Parathyroid adenoma (tissue), 2 donors: ENCODE measurements around the gene TFAP2A.

Source experiments
- H2AFZ ChIP-seq: fragments of 300-600 bp; sonication (generic); one replicate; pipeline ENCODE4 v1.7.0; 2017; ENCODE audit warnings: antibody characterized with exemption, mild to moderate bottlenecking
- H3K27ac ChIP-seq: fragments of 300-600 bp; sonication (generic); one replicate; pipeline ENCODE4 v1.7.0; 2017
- H3K27me3 ChIP-seq: fragments of 300-600 bp; sonication (generic); one replicate; pipeline ENCODE4 v1.7.0; 2017; ENCODE audit warnings: low read length; ENCODE audit not compliant: control insufficient read depth, insufficient read depth
- H3K36me3 ChIP-seq: fragments of 300-600 bp; sonication (generic); one replicate; pipeline ENCODE4 v1.7.0; 2017; ENCODE audit warnings: low read length; ENCODE audit not compliant: control insufficient read depth, insufficient read depth
- H3K4me1 ChIP-seq: fragments of 300-600 bp; sonication (generic); one replicate; pipeline ENCODE4 v1.7.0; 2017; ENCODE audit warnings: control low read depth
- H3K4me2 ChIP-seq: fragments of 300-600 bp; sonication (generic); one replicate; pipeline ENCODE4 v1.7.0; 2017; ENCODE audit warnings: low read length
- H3K4me3 ChIP-seq: fragments of 300-600 bp; sonication (generic); one replicate; pipeline ENCODE4 v1.7.0; 2017; ENCODE audit warnings: low read depth, low read length
- H3K79me2 ChIP-seq: fragments of 300-600 bp; sonication (generic); one replicate; pipeline ENCODE4 v1.7.0; 2017; ENCODE audit warnings: control low read depth
- H3K9ac ChIP-seq: fragments of 300-600 bp; sonication (generic); one replicate; pipeline ENCODE4 v1.7.0; 2017; ENCODE audit warnings: mild to moderate bottlenecking
- H3K9me3 ChIP-seq: fragments of 300-600 bp; sonication (generic); one replicate; pipeline ENCODE4 v1.7.0; 2017; ENCODE audit warnings: low read length; ENCODE audit not compliant: control insufficient read depth
- TF ChIP-seq, protein P1 (sequence below): fragments of 300-600 bp; sonication (generic); IDR thresholded peaks from one replicate; pipeline ENCODE4 v1.7.0; 2017; ENCODE audit warnings: antibody characterized with exemption, mild to moderate bottlenecking
- donor health status: primary hyperparathyroidism.

The TFAP2A gene

DNA sequence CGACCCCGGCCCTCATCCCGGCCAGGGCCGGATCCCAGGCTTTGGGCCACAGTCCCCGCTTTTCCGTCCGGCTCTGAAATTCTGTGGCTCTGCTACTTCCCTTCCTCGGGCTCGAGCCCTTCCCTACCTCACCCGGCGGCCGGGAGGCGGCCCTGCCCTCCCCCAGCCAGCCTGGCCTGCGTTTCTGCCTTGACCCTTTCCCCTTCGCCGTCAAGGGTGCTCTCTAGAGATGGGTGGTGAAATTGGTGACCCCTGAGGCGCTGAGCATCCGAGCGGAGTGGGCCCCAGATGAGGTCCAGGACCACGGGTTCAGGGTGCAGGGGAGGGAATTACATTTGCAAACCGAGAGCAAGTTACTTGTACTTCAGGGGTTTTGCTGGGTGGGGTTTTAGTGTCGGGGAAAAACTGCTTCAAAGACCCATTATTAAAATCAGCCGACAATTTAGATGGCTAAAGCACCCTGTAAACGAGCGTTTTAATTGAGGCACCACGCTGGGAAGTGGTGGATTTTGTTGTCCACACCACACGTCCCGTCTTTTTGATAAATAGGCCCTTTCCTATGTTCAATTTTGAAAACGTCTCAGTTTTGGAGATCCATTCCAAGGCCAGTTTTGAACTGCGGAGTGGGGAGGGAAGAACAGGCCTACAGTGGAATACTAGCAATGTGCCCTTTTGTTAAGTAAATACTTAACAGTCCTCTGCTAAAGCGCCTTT, 9.9 kb downstream of the TFAP2A start:
- no peaks in the 10 kb centered on the region for H3K79me2 ChIP-seq
- H3K4me1 ChIP-seq: peaks cover 7% of the 10 kb centered on the region
- peaks cover 5% of the 10 kb centered on the region for H3K27me3 ChIP-seq
- no peaks in the 10 kb centered on the region for H3K36me3 ChIP-seq
- no peak overlapping the region for H3K9ac ChIP-seq
- peak overlapping the region; percentile 50 for H3K4me2 ChIP-seq
- H3K9me3 ChIP-seq: peaks cover 2% of the 10 kb centered on the region
- H3K27ac ChIP-seq: peak overlapping the region; percentile 27
- peak overlapping the region; percentile 32 for H3K4me3 ChIP-seq
- TF ChIP-seq, protein P1, sequence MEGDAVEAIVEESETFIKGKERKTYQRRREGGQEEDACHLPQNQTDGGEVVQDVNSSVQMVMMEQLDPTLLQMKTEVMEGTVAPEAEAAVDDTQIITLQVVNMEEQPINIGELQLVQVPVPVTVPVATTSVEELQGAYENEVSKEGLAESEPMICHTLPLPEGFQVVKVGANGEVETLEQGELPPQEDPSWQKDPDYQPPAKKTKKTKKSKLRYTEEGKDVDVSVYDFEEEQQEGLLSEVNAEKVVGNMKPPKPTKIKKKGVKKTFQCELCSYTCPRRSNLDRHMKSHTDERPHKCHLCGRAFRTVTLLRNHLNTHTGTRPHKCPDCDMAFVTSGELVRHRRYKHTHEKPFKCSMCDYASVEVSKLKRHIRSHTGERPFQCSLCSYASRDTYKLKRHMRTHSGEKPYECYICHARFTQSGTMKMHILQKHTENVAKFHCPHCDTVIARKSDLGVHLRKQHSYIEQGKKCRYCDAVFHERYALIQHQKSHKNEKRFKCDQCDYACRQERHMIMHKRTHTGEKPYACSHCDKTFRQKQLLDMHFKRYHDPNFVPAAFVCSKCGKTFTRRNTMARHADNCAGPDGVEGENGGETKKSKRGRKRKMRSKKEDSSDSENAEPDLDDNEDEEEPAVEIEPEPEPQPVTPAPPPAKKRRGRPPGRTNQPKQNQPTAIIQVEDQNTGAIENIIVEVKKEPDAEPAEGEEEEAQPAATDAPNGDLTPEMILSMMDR: no peak
- peak overlapping the region; percentile 96 for H2AFZ ChIP-seq

DNA sequence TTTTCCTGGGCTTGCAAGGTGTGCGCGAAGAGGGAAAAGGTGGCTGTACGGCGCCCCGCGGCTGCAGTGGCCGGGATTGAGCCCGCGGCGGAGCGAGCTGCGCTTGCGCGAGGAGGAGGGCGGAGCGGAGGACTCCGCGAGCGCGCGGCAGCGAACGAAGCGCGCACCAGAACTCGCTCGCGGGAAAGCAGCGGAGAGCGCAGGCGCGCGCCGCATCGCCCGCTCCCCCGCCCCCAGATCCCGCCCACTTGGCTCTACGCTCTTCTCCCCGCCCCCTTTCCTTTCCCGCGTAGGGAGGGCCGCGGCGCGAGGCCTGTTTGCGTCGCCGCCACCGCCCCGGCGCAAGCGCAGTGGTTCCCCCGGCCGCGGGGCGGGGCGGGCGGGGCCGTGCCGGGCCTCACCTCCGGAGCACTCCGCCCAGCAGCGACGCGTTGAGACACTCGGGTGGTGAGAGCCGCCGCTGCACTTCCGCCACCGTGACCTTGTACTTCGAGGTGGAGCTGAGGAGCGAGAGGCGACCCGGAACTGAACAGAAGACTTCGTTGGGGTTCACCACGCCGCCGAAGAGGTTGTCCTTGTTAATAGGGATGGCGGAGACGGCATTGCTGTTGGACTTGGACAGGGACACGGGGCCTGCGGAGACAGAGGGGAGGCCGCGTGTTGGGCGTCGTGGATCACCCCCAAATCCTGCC, 10.6 kb downstream of the TFAP2A start:
- H2AFZ ChIP-seq: peak overlapping the region; percentile 96
- peaks cover under 1% of the 10 kb centered on the region for H3K9me3 ChIP-seq
- H3K36me3 ChIP-seq: no peaks in the 10 kb centered on the region
- peaks cover 5% of the 10 kb centered on the region for H3K27me3 ChIP-seq
- peak overlapping the region; percentile 27 for H3K27ac ChIP-seq
- peak overlapping the region; percentile 54 for H3K4me2 ChIP-seq
- H3K9ac ChIP-seq: no peak overlapping the region
- no peaks in the 10 kb centered on the region for H3K79me2 ChIP-seq
- H3K4me3 ChIP-seq: peak overlapping the region; percentile 48
- TF ChIP-seq, protein P1: peak; percentile 56
- peaks cover 7% of the 10 kb centered on the region for H3K4me1 ChIP-seq

DNA sequence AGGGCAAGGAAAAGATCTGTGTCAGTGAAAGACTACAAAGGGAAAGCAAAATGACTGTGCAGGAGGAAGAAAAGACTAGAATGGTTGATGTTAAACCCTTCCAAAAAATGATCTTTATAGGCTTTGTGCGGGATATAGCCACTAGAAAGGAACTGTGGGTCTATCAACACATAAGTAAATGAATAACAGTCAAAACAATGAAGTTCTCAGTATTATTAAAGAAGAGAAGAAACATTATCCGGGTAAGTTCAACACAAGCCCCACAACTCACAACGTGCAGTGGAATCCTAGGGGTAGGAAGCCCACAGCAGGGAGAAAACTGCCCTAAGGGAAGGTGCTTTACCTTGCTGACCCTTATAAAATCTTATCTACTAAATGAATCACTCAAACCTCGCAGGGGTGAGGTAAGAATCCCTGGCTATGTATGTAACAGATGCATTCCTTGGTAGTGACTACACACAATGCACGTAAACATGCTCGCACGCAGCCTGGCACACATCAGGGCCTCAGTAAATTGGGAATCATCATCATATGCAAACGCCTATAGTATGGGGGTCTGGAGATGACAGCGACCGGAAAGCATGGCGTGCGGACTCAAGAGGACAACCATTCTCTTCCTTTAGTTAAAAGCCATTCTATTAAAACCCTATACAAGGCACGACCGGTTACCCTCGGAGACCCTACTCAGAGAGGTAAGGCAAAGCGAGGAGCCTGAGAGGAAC, 11.3 kb downstream of the TFAP2A start:
- Histone ChIP-seq H3K27ac (no peak overlapping the region), H3K9ac (no peak overlapping the region), H3K4me3 (peak overlapping the region; percentile 48), H3K4me2 (peak overlapping the region; percentile 54), H3K36me3 (no peaks in the 10 kb centered on the region), H3K4me1 (peaks cover 7% of the 10 kb centered on the region), H3K27me3 (peaks cover 5% of the 10 kb centered on the region), H3K9me3 (no peaks in the 10 kb centered on the region), H2AFZ (peak overlapping the region; percentile 91), H3K79me2 (no peaks in the 10 kb centered on the region)
- TF ChIP-seq, protein P1: no peak

DNA sequence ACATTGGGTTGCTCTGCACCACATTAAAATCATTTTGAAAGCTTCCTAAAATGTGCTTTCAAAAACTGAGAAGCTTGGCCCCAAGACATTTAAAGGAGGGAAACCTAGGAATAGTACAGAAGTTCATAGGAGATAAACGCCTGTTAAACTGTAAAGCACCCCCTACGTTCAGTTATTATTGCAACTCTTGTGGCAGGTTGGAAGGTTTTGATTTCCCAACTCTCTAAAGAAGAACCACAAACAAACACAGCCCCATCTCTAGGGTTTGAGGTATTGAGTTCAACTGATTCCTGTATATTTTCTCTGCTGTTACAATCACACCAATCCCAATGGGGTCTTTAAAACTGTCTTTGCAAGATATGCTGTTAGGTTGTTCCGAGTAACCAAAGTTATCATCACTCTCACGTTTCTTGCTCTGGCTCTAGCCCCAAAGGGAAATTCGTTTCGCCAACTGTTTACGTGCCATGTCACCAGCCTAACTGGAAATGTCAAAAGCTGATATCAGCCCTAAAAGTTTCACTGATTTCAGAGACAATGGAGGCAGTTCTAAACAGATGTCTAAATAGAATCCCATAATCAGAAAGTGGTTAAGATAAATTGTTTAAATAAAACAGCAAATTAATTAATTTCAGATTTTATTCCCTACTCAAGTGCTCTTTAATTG, 12.1 kb downstream of the TFAP2A start:
- H3K27ac ChIP-seq: no peak overlapping the region
- no peak overlapping the region for H3K4me2 ChIP-seq
- no peaks in the 10 kb centered on the region for H3K9me3 ChIP-seq
- H3K9ac ChIP-seq: no peak overlapping the region
- TF ChIP-seq, protein P1: no peak
- no peaks in the 10 kb centered on the region for H3K36me3 ChIP-seq
- peaks cover 2% of the 10 kb centered on the region for H3K27me3 ChIP-seq
- no peak overlapping the region for H3K4me3 ChIP-seq
- H3K79me2 ChIP-seq: no peaks in the 10 kb centered on the region
- H3K4me1 ChIP-seq: peaks cover 7% of the 10 kb centered on the region
- H2AFZ ChIP-seq: peak overlapping the region; percentile 91
